SW 1271 (cell line): ENCODE measurements around the gene SNTG2.

Experiments used
- DNase-seq, 2 experiments: peaks; one replicate each; lab custom pipeline; 2025; lab: John Stamatoyannopoulos, UW

The SNTG2 gene

GRCh38 chr2:1283020-1283801 is 332.6 kb downstream of the SNTG2 start:
- no peak for DNase-seq

- no peak for DNase-seq
Measured at GRCh38 chr2:1283871-1284270, 333.2 kb downstream of the SNTG2 start.

- no peak for DNase-seq
Measured at GRCh38 chr2:1286929-1287328, 336.3 kb downstream of the SNTG2 start.

GRCh38 chr2:1287427-1287826 is 336.8 kb downstream of the SNTG2 start:
- no peak for DNase-seq

GRCh38 chr2:1294900-1295299 is 344.3 kb downstream of the SNTG2 start:
- DNase-seq: no peak

GRCh38 chr2:1295740-1296139 is 345.1 kb downstream of the SNTG2 start:
- DNase-seq: no peak

GRCh38 chr2:1297372-1298159 is 346.9 kb downstream of the SNTG2 start:
- no peak for DNase-seq

GRCh38 chr2:1299043-1299442 is 348.4 kb downstream of the SNTG2 start:
- no peak for DNase-seq

- no peak for DNase-seq
Measured at GRCh38 chr2:1300284-1300683, 349.6 kb downstream of the SNTG2 start.

GRCh38 chr2:1301056-1301455 is 350.4 kb downstream of the SNTG2 start:
- DNase-seq: no peak

GRCh38 chr2:1305342-1306013 is 354.8 kb downstream of the SNTG2 start:
- no peak for DNase-seq

GRCh38 chr2:1306014-1306686 is 355.5 kb downstream of the SNTG2 start:
- no peak for DNase-seq

- DNase-seq: no peak
Measured at GRCh38 chr2:1306687-1307516, 356.3 kb downstream of the SNTG2 start.

GRCh38 chr2:1307670-1308069 is 357.0 kb downstream of the SNTG2 start:
- no peak for DNase-seq

GRCh38 chr2:1308678-1309077 is 358.0 kb downstream of the SNTG2 start:
- no peak for DNase-seq

GRCh38 chr2:1309507-1309906 is 358.9 kb downstream of the SNTG2 start:
- DNase-seq: no peak

GRCh38 chr2:1310202-1310601 is 359.6 kb downstream of the SNTG2 start:
- no peak for DNase-seq

- no peak for DNase-seq
Measured at GRCh38 chr2:1310866-1311265, 360.2 kb downstream of the SNTG2 start.

GRCh38 chr2:1313240-1313924 is 362.7 kb downstream of the SNTG2 start:
- no peak for DNase-seq

- no peak for DNase-seq
Measured at GRCh38 chr2:1314254-1314653, 363.6 kb downstream of the SNTG2 start.
